GM19240 (cell line): Measurements from ENCODE around the gene LCTL.

Experiments
- DNase-seq: peaks from one replicate; pipeline ENCODE4 v3.0.0; 2011; ENCODE audit warnings: low spot score; ENCODE audit not compliant: insufficient read length

The LCTL gene, protein sequence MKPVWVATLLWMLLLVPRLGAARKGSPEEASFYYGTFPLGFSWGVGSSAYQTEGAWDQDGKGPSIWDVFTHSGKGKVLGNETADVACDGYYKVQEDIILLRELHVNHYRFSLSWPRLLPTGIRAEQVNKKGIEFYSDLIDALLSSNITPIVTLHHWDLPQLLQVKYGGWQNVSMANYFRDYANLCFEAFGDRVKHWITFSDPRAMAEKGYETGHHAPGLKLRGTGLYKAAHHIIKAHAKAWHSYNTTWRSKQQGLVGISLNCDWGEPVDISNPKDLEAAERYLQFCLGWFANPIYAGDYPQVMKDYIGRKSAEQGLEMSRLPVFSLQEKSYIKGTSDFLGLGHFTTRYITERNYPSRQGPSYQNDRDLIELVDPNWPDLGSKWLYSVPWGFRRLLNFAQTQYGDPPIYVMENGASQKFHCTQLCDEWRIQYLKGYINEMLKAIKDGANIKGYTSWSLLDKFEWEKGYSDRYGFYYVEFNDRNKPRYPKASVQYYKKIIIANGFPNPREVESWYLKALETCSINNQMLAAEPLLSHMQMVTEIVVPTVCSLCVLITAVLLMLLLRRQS

DNA sequence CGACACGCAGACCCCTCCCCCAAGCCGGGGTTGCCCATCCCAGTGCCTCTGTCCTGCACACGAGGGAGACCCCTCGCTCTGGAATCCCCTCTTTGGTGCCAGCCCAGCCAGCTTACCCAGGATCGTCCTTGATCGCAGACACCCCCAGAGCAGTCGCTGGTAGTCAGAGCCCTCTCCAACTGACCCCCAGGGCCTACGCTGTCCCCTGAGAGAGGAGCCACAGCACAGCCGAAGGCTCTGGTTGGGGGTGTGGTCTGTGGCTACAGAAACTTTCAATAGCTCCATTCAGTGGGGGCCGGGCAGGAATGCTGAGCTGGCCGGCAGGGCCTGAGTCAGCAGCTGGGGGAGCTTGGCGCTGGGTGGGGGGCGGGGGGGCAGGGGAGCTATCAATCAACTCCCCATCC, at the start of gene LCTL:
TSS of gene LCTL (minus strand) at position 258 of the 404 bp plus-strand sequence. CDS start 633 bp downstream, outside the sequence.
- DNase-seq: no peak

DNA sequence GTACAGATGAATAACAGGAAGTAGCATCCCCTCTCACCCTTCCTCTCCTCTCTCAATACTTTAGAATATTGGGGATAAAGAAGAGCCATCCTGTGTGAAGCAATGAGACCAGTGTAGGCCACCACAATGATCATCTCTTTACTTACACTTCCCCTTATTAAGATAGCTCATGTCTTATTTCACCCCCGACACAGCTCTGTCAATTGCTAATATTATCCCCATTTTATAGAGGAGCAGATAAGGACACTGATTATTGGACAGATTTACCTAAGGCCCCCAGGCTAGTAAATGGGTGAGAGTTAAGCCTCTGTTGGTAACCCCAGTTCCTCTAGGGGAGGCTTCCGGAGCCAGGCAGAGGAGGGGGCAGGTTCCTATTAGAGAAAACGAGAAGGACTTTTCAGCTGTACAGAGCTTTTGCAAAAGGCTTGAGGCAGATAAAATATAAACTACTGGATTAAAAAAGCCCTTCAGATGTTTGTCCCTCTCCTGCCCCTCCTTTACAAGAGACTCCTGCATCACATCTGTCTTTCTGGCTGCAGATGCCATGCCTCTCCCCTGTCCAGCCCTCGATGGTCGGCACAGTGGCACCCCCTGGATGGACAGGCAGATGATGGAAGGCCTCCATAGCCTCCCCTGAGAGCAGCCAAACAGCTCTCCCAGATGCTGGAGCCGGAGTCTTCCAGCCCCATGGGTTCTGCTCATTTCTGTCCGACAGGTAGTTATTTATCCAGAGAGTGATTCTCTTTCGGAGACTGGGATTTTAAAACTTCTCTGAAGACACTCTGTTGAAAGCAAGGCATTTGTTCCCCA, 49.4 kb upstream of the LCTL start:
- DNase-seq: no peak

DNA sequence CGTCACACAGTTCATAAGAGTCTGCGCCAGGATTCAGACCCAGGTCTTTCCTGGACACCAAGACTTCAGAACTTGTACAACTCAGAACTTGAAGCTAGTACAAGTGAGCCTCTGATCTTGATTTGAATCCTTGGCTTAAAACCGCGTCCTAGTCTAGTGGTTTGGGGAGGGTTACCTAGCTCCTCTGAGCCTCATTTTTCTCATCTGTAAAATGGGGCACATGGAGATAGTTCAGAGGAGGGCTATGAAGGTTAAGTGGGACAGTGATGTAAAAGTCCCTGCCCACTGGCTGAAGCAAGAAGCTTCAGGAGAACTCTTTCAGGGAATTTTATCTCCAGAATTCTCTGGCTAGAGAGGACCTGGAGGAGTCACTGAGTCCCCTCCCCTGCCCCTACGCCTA, 48.7 kb upstream of the LCTL start:
- DNase-seq: no peak

DNA sequence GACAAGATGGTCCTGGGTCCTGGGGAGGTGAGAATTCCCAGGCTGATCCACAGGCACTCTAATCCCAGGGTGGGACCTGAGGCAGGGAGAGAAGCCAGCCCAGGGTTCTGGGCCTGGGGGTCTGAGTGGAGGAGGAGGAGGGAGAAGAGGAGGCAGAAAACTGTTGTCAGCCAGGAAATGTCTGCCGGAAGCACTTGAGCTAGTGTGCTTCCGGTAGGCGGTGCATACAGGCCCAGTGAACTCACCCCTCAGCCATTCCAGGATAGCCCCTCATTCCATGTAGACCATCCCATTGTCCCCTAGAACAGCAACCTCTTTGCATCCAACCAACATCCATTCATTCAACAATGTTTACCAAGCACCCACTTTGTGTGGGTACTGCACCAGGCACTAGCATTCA, 47.9 kb upstream of the LCTL start:
- DNase-seq: no peak

DNA sequence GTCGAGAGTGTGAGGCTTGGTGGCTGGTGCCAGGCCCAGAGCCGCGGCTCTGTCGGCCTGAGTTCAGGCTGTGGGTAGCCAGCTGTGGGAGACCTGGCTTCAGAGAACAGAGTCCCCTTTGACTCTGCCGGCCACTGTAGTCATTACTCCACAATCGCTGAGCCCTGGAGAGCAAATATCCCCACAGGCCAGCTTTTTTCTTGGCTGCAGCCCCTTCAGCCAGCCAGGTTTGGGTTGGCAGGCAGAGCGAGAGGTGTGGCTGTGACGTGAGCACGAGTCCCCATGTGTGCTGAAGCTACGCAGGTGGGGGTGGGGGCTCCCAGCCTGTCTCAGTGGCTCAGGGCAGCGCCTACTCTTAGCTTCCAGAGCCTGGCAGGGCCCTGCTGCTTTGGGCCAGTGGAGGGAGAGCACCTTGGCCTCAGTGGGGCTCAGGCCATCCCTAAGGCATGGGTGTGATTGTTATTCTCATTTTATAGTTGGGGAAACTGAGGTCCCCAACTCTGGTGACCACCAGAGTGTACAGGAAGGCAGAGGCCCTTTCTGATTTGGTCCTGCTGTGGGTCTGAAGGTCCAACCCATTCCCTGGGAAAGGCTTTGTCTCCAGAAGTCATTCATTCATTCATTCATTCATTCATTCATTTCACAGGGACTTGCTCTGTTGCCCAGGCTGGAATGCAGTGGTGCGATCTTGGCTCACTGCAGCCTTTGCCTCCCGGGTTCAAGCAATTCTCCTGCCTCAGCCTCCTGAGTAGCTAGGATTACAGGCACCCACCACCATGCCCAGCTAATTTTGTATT, 45.7 kb upstream of the LCTL start:
- DNase-seq: no peak

DNA sequence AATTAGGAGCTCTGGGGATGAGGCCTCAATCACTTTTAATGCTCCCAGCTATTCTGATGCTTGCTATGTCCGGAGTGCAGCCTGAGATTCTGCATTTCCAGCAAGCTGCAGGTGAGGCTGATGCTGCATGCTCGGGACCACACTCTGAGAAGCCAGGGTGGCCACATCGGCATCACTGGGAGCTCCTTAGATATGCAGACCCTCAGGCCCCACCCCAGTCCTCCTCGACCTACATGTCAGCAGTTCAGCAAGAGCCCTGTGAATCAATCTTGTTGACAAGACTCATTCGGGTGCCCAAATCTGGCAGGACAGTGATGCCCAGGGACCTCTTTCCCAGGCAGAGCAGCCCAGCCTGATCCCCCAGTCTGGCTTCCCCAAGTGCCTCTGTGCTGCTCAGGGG, 44.1 kb upstream of the LCTL start:
- DNase-seq: no peak

DNA sequence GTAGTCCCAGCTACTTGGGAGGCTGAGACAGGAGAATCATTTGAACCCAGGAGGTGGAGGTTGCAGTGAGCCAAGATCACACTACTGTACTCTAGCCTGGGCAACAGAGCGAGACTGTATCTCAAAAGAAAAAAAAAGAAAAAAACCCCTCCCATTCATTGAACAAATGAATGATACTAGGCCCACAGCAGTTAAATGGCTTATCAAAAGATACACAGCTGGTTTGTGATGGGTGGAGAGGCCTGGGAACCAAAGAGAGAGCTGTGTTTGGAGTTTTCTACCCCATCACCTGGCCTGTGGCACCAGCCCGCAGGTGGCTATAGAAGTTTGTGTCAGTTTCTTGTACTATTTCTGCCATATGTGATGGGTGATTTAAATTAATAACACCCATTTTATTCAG, 43.1 kb upstream of the LCTL start:
- DNase-seq: no peak

DNA sequence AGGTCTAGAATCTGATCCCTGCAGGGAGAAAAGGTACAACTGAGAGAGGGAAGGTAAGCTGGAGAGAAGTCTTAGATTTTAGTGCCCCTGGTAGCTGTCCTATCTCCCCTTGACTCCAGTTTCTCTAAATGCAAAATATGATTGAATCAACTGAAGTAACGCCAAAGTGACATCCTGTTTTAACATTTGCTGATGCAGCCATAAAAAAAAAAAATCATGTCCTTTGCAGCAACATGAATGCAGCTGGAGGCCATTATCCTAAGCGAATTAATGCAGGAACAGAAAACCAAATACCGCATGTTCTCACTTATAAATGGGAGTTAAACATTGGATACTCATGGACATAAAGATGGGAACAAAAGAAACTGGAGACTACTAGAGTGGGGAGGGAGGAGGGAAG, 42.4 kb upstream of the LCTL start:
- DNase-seq: no peak

DNA sequence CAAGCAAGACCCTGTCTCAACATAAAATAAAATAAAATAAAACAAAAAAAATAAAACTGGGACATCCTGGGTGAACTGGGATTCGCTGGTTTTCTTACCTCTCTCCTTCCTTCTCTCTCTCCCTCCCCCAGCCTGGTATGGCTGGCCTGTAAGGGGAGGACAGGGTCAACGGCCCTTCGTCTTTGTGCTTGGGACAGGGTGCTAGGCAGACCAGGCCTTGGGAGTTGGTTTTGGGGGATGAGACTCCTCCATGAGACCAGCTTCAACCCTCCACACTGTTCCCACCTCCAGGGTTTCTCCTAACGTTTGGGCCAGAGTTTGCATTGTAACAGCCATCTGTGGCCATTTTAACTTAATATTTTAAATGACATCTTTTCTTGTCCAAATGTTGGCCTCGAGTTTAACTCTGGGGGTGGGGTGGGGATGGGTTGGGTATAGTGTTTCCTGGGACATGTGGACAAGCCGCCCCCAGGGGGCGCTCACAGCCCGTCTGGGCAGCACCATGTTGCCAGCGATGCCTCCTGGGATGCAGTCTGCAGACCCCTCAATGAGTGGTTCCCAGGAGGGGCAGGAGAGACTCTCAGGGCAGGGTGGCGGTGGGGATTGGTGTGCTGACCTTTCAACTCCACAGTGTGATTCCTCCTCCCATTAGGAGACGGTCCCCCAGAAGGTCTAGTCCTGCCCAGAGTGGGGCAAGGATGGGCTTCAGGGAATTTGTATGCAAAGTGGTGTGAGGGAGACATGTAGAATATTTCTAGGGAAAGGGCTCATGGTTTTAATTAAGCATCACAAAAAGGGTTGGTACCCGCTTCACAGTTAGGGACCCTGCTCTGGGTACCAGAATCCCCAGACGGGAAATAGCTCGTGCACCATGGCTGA, 37.7 kb upstream of the LCTL start:
- DNase-seq: peak; percentile 62

DNA sequence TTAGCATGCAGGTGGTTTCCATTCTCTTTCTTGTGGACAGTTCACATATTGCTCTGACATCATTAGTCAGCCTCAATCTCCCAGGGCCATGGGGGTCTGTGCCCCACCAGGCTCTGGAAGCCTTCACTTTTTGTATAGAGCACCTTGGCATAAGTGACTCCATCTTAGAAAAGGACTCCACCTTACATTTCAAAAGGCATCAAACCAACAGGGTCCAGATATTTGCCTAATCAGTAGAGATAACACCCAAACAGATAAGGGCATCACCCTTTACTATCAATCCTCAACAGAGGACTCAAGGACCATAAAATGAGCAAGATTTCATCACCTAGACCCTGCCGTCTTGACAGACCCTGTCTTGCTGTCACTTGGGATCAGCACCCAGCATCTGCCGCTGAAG, 35.7 kb upstream of the LCTL start:
- no peak for DNase-seq

DNA sequence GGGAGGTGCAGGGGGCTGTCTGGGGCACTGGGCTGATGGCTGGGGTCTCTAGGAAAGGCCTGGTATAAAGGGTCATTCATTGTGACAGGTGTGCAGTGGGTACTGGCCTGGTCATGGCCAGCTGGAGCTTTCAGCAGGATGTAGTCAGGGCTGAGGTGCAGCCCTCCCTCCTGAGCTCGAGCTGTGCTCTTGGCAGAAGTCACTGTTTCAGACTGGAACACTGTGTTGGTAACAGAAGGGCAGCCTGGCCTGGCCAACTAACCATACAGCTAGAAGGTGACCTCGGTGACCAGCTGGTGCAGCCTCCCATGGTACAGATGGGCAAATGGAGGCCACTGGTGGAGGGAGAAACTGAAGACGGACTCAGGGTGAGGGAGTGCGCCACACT, 34.4 kb upstream of the LCTL start:
- DNase-seq: no peak

DNA sequence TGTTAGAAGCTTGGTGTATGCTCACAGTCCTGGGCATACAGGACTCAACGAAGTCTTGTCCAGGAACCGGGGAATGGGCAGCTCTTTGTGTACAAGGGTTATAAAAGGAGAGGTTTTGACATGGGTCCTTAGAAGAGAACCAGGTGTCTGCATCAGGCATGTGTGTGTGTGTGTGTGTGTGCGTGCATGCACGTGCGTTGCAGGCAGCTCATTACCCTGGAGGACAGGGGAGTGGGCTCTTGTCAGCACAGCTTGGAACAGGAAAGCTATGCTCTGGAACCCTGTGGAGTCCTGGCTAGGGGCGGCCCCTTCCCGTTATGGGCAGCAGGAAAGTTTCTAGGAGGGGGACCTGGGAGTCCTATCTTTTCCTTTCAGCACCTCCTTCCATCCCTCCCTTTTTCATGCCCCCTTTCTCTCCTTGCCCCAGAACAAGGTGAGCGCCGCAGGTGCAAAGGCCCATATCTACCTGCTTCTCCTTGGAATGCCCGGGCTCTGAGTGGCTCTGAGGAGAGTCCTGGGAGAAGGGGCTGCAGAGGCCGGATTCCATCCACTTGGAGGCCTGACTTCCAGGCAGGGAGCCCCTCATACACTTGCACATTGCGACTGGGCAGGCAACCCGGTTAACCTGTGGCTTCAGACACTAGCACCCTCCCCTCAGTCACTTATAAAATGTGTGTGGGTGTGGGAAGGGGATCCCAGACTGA, 33.9 kb upstream of the LCTL start:
- no peak for DNase-seq

DNA sequence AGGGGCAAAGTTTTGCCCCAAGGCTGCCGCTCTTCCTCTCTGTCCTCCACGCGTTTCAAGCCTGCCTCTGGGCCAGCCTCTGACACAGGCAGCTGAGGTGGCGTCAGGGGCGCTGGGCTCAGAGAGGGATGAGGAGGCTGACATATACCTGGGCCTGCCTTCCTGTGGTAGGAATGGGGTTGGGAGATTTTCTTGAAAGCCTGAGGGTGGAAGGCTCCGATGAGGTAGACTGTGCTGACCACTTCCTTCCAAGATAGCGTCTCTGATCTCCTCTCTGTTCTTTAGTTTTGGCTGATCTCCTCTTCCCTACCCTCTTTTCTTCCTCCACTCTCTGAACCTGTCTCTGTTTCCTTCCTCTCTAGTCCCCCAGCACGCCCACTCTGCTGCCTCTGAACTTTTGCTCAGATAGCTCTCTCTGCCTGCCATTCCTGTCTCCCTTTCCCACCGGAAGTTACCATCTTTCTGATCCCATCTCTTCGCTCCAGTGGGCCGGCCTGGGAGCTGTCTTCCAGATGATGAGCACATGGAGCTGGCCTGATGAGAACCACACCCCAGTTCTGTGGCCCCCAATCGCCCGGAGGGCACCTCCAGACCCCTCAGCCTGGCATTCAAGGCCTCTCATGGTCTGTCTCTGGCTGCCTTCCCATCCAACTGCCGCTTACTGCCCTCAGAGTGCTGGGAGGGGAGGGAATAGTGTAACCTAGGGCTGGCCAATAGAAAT, 32.5 kb upstream of the LCTL start:
- DNase-seq: no peak

DNA sequence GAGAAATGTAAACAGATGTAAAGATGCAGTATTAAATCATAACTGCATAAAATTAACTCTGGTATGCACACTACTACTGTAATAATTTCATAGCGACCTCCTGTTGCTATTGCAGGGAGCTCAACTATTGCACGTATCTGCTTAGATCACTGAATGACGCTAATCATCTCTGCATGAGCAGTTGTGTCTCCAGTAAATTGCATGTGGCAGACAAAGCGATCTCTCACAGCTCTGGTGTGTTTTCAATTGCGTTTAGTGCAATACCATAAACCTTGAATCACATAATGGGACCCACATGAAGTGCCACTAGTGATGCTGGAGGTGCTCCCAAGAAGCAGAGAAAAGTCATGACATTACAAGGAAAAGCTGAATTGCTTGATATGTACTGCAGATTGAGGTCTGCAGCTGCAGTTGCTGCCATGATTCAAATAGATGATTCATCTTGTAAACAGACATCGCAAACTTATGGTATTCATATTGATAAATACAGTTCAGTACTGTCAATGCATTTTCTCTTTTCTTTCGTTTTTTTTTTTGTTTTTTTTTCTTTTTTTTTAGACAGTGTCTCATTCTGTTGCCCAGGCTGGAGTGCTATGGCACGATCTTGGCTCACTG, 30.2 kb upstream of the LCTL start:
- DNase-seq: no peak

DNA sequence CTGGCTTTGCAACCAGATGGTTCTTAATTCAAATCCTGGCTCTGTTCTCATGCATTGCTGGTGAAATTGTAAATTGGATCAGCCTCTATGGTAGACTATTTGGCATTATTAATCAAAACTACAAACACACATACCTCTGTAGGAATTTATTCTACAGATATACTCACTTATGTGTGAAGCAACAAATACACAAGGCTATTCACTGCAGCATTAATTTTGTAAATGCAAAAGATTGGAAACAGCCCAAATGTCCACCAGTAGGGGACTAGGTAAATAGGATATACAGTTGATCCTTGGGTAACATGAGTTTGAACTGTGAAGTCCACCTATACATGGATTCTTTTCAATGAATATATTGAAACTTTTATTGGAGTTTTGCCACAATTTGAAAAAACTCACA, 29.5 kb upstream of the LCTL start:
- DNase-seq: no peak

DNA sequence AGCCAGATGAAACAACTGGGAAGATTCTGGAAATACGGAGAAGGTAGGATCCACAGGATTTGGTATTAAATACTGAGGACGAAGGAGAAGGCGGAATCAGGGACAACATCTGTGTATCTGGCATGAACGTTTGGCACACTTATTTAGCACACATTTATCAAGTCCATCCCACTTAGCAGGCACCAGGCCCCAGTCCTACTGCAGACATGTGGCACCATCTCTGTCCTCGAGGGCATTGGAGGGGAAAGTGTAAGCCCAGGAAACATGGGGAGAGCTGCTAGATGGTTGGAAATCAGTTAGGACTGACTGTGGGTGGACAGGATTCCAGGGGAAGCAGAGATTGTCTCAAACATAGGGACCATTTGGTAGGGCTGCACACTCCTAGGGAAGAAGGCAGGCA, 29.0 kb upstream of the LCTL start:
- DNase-seq: no peak

DNA sequence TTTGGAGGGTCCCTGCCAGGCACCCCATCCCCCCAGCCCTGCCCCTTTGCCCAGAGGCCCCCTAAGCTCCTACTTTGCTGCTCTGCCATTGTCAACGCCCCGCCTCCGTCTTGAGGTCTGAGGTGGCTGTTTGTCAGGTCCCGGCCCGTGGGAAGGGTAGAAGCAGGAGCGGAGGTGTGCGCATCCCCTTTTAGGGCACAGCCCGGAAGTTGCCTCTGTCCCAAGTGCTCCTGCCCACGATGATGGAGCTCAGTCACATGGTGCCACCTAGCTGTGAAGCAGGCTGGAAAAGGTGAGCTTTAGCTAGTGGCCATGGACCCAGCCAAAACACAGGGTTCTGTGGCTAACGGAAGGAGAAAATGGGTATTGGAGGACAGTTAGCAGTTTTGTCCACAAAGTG, 28.5 kb upstream of the LCTL start:
- no peak for DNase-seq

DNA sequence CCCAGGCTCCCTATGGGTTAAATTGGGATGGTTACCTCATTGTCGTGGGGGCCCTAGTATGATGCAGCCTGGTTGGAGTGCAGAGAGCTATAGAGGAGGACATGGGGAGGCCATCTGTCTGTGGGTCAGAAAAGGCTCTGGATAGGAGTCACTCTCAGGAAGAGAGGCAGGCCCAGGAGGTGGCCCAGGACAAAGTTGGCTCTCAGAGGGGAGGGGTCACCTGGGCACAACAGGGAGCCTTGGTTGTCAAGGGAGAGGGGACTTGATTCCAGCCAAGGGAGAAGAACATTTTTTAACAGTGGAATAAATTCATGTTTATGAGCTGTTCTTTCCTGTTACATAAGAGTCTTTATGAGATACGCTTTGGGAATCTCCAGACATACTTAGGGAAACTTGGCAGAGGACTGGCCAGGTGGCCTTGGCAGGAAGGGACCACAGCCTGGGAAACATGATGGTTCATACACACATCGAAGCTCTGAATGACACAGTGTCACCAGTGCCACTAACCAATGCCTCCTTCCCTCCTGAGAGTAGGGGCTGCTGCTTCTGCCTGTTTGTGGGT, 27.5 kb upstream of the LCTL start:
- DNase-seq: no peak
